Parathyroid adenoma (tissue), 2 donors: Measurements from ENCODE around the gene PRPSAP2.

Experiments
- H2AFZ ChIP-seq: fragments of 300-600 bp; sonication (generic); one replicate; pipeline ENCODE4 v1.7.0; 2017; ENCODE audit warnings: antibody characterized with exemption, mild to moderate bottlenecking
- H3K27ac ChIP-seq: fragments of 300-600 bp; sonication (generic); one replicate; pipeline ENCODE4 v1.7.0; 2017
- H3K27me3 ChIP-seq: fragments of 300-600 bp; sonication (generic); one replicate; pipeline ENCODE4 v1.7.0; 2017; ENCODE audit warnings: low read length; ENCODE audit not compliant: control insufficient read depth, insufficient read depth
- H3K36me3 ChIP-seq: fragments of 300-600 bp; sonication (generic); one replicate; pipeline ENCODE4 v1.7.0; 2017; ENCODE audit warnings: low read length; ENCODE audit not compliant: control insufficient read depth, insufficient read depth
- H3K4me1 ChIP-seq: fragments of 300-600 bp; sonication (generic); one replicate; pipeline ENCODE4 v1.7.0; 2017; ENCODE audit warnings: control low read depth
- H3K4me2 ChIP-seq: fragments of 300-600 bp; sonication (generic); one replicate; pipeline ENCODE4 v1.7.0; 2017; ENCODE audit warnings: low read length
- H3K4me3 ChIP-seq: fragments of 300-600 bp; sonication (generic); one replicate; pipeline ENCODE4 v1.7.0; 2017; ENCODE audit warnings: low read depth, low read length
- H3K79me2 ChIP-seq: fragments of 300-600 bp; sonication (generic); one replicate; pipeline ENCODE4 v1.7.0; 2017; ENCODE audit warnings: control low read depth
- H3K9ac ChIP-seq: fragments of 300-600 bp; sonication (generic); one replicate; pipeline ENCODE4 v1.7.0; 2017; ENCODE audit warnings: mild to moderate bottlenecking
- H3K9me3 ChIP-seq: fragments of 300-600 bp; sonication (generic); one replicate; pipeline ENCODE4 v1.7.0; 2017; ENCODE audit warnings: low read length; ENCODE audit not compliant: control insufficient read depth
- TF ChIP-seq, protein P1 (sequence below): fragments of 300-600 bp; sonication (generic); IDR thresholded peaks from one replicate; pipeline ENCODE4 v1.7.0; 2017; ENCODE audit warnings: antibody characterized with exemption, mild to moderate bottlenecking
- donor health status: primary hyperparathyroidism.

Gene PRPSAP2

GRCh38 chr17:18850679-18851078 is 7.3 kb upstream of the PRPSAP2 start:
- Histone ChIP-seq H3K4me3 (no peak overlapping the region), H2AFZ (no peak overlapping the region), H3K27me3 (no peaks in the 10 kb centered on the region), H3K9me3 (no peaks in the 10 kb centered on the region), H3K4me2 (no peak overlapping the region), H3K27ac (no peak overlapping the region), H3K4me1 (peaks cover 3% of the 10 kb centered on the region), H3K9ac (no peak overlapping the region), H3K36me3 (no peaks in the 10 kb centered on the region), H3K79me2 (no peaks in the 10 kb centered on the region)
- TF ChIP-seq, protein P1, sequence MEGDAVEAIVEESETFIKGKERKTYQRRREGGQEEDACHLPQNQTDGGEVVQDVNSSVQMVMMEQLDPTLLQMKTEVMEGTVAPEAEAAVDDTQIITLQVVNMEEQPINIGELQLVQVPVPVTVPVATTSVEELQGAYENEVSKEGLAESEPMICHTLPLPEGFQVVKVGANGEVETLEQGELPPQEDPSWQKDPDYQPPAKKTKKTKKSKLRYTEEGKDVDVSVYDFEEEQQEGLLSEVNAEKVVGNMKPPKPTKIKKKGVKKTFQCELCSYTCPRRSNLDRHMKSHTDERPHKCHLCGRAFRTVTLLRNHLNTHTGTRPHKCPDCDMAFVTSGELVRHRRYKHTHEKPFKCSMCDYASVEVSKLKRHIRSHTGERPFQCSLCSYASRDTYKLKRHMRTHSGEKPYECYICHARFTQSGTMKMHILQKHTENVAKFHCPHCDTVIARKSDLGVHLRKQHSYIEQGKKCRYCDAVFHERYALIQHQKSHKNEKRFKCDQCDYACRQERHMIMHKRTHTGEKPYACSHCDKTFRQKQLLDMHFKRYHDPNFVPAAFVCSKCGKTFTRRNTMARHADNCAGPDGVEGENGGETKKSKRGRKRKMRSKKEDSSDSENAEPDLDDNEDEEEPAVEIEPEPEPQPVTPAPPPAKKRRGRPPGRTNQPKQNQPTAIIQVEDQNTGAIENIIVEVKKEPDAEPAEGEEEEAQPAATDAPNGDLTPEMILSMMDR, result no peak

DNA sequence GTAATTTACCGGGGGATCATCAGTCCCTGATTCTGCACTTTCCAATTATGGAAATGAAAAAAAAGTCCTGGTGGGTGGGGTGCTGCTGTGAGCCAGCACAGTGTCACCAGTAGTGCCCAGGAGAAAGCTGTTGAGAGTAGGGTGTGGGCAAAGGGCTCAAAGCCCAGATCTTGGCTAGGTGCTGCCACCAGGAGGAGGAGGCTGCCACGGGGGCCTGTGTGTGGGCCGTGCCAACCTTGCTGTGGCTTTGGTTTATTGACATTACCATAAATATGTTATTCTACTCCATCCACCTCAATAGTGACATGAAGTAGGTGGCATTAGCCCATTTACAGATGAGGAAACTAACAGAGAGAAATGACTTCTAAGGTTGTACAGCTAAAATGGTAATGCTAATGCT is 6.7 kb upstream of the PRPSAP2 start:
- TF ChIP-seq, protein P1, result no peak
- H3K9ac ChIP-seq, result no peak overlapping the region
- no peaks in the 10 kb centered on the region for H3K36me3 ChIP-seq
- peaks cover 3% of the 10 kb centered on the region for H3K4me1 ChIP-seq
- H3K4me3 ChIP-seq, result no peak overlapping the region
- no peak overlapping the region for H2AFZ ChIP-seq
- H3K27me3 ChIP-seq, result no peaks in the 10 kb centered on the region
- H3K79me2 ChIP-seq, result no peaks in the 10 kb centered on the region
- no peaks in the 10 kb centered on the region for H3K9me3 ChIP-seq
- H3K4me2 ChIP-seq, result no peak overlapping the region
- H3K27ac ChIP-seq, result no peak overlapping the region

DNA sequence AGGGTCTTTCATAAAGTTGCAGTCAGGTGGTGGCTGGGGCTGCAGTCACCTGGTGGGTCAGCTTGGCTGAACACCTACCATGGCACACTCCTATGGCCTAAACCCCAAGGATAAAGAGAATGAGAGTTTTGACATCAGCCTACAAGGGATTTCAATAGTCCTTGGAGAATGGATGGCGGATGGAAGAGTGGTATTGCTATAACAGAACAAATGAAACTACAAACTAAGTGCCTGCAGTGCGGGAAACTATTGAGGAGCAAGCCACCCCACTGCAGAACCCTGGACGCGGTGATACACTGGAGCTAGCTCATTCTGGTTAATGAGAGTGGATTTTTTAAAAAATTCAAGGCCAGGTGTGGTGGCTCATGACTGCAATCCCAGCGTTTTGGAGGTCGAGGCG is 3.0 kb upstream of the PRPSAP2 start:
- H3K27ac ChIP-seq, result no peak overlapping the region
- peaks cover 5% of the 10 kb centered on the region for H3K4me1 ChIP-seq
- peak overlapping the region; percentile 99 for H3K4me2 ChIP-seq
- no peaks in the 10 kb centered on the region for H3K27me3 ChIP-seq
- no peak overlapping the region for H2AFZ ChIP-seq
- H3K9ac ChIP-seq, result no peak overlapping the region
- no peaks in the 10 kb centered on the region for H3K9me3 ChIP-seq
- H3K36me3 ChIP-seq, result no peaks in the 10 kb centered on the region
- no peak overlapping the region for H3K4me3 ChIP-seq
- TF ChIP-seq, protein P1, result no peak
- H3K79me2 ChIP-seq, result no peaks in the 10 kb centered on the region

DNA sequence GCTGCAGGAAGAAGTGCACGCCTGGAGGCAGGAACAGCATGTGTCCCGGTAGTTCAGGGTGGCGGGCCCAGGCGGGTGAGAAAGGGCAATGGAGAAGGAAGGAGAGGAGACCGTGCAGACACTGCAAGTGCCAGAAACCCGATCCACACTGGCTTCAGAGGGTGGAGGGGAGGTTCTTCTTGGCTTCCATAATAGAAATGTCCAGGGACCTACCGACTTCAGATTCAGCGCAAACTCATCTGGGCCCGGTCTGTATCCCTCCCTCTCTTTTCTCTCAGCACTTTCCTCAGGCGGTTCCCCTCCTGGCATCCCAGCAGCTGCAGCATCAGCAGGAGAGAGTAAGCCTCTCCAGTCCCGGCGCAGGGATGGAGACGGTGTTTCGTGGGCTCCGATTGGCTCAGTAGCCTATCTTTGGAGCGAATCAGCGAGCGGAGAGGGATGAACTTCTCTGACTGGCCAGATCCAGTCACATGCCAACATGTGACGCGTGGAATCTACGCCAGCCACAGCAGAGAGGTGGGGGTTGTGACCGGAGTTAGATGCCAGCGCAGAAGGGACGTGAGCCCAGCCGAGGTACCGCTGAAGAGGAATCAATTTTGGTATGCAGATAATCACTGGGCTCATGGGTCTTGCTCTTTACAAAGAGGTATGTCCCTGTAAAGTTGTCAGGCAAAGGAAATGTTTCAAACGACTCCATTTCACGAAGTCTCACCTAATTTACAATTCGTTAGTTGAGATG is 1.9 kb upstream of the PRPSAP2 start:
- Histone ChIP-seq H3K9ac (no peak overlapping the region), H3K4me3 (peak overlapping the region; percentile 89), H2AFZ (peak overlapping the region; percentile 95), H3K27me3 (no peaks in the 10 kb centered on the region), H3K9me3 (no peaks in the 10 kb centered on the region), H3K79me2 (no peaks in the 10 kb centered on the region), H3K4me1 (peaks cover 5% of the 10 kb centered on the region), H3K4me2 (peak overlapping the region; percentile 99), H3K27ac (peak overlapping the region; percentile 80), H3K36me3 (no peaks in the 10 kb centered on the region)
- TF ChIP-seq, protein P1, result no peak

- Histone ChIP-seq H3K27me3 (no peaks in the 10 kb centered on the region), H3K9ac (no peak overlapping the region), H3K4me1 (peaks cover 5% of the 10 kb centered on the region), H3K4me2 (peak overlapping the region; percentile 99), H3K9me3 (no peaks in the 10 kb centered on the region), H3K27ac (peak overlapping the region; percentile 80), H3K4me3 (peak overlapping the region; percentile 89), H3K36me3 (no peaks in the 10 kb centered on the region), H2AFZ (peak overlapping the region; percentile 95), H3K79me2 (no peaks in the 10 kb centered on the region)
- TF ChIP-seq, protein P1, result no peak
Measured at GRCh38 chr17:18856570-18856915, 1.4 kb upstream of the PRPSAP2 start.
